ENCODE data around the gene RALBP1. TPM values are rescaled to one million over a fixed set of nuclear protein-coding genes. Genes with fewer than 3 reads are reported as not detected.
"Not testable (repeated sequence)": the region's sequence is repeated elsewhere in the genome, so short reads cannot be mapped to it uniquely, and the experiment has no call there.

Gene RALBP1
- total RNA-seq, 2 donors from 2014 or later, result 59.1 to 64.9 TPM

- Histone ChIP-seq H3K9me3 (no peaks in the 10 kb centered on the region), H3K9ac (ENCODE audit: low read depth in 2 of 2, low read length in 2 of 2) (no peak overlapping the region), H3K4me1 (no peaks in the 10 kb centered on the region), H3K27ac (no peak overlapping the region), H3K36me3 (no peaks in the 10 kb centered on the region), H3K4me3 (no peak overlapping the region), H3K27me3 (no peaks in the 10 kb centered on the region)
- DNase-seq, result no peak
- TF ChIP-seq CTCF (IDR thresholded peaks at IDR 0.05), result no peak
- intact Hi-C loops (cut with DNase I), result no loop called here
Observed at GRCh38 chr18:9431296-9431695, 44.0 kb upstream of the RALBP1 start.

- H3K27ac ChIP-seq; DNase-seq; H3K4me3 ChIP-seq; intact Hi-C loops (cut with DNase I); H3K4me1 ChIP-seq; H3K9me3 ChIP-seq; H3K27me3 ChIP-seq; H3K9ac ChIP-seq (ENCODE audit: low read depth in 2 of 2, low read length in 2 of 2); H3K36me3 ChIP-seq: not testable (repeated sequence)
Observed at GRCh38 chr18:9433122-9433521, 42.2 kb upstream of the RALBP1 start.

- Histone ChIP-seq H3K27me3 (no peaks in the 10 kb centered on the region), H3K36me3 (no peaks in the 10 kb centered on the region), H3K4me3 (no peak overlapping the region), H3K27ac (no peak overlapping the region), H3K9ac (ENCODE audit: low read depth in 2 of 2, low read length in 2 of 2) (no peak overlapping the region), H3K9me3 (no peaks in the 10 kb centered on the region), H3K4me1 (no peaks in the 10 kb centered on the region)
- intact Hi-C loops (cut with DNase I), result no loop called here
- no peak for DNase-seq
- TF ChIP-seq CTCF (IDR thresholded peaks at IDR 0.05), result no peak
Observed at GRCh38 chr18:9433671-9434121, 41.6 kb upstream of the RALBP1 start.

GRCh38 chr18:9434122-9434701 lies 41.1 kb upstream of the RALBP1 start:
- TF ChIP-seq CTCF (IDR thresholded peaks at IDR 0.05), result no peak
- H3K36me3 ChIP-seq, result no peaks in the 10 kb centered on the region
- H3K9ac ChIP-seq (ENCODE audit: low read depth in 2 of 2, low read length in 2 of 2), result no peak overlapping the region
- no peak overlapping the region for H3K27ac ChIP-seq
- intact Hi-C loops (cut with DNase I), result no loop called here
- H3K4me3 ChIP-seq, result no peak overlapping the region
- H3K9me3 ChIP-seq, result no peaks in the 10 kb centered on the region
- H3K4me1 ChIP-seq, result no peaks in the 10 kb centered on the region
- DNase-seq, result no peak
- H3K27me3 ChIP-seq, result no peaks in the 10 kb centered on the region

- Histone ChIP-seq H3K27me3 (no peaks in the 10 kb centered on the region), H3K36me3 (no peaks in the 10 kb centered on the region), H3K9ac (ENCODE audit: low read depth in 2 of 2, low read length in 2 of 2) (no peak overlapping the region), H3K9me3 (no peaks in the 10 kb centered on the region), H3K4me3 (no peak overlapping the region), H3K27ac (no peak overlapping the region), H3K4me1 (no peaks in the 10 kb centered on the region)
- DNase-seq, result no peak
- intact Hi-C loops (cut with DNase I), result no loop called here
- TF ChIP-seq CTCF (IDR thresholded peaks at IDR 0.05), result no peak
Observed at GRCh38 chr18:9435041-9435440, 40.3 kb upstream of the RALBP1 start.

GRCh38 chr18:9436206-9436929 lies 38.9 kb upstream of the RALBP1 start:
- H3K27me3 ChIP-seq, result no peaks in the 10 kb centered on the region
- H3K27ac ChIP-seq, result no peak overlapping the region
- no peaks in the 10 kb centered on the region for H3K4me1 ChIP-seq
- TF ChIP-seq CTCF (IDR thresholded peaks at IDR 0.05), result no peak
- H3K9ac ChIP-seq (ENCODE audit: low read depth in 2 of 2, low read length in 2 of 2), result no peak overlapping the region
- H3K36me3 ChIP-seq, result no peaks in the 10 kb centered on the region
- H3K4me3 ChIP-seq, result no peak overlapping the region
- intact Hi-C loops (cut with DNase I), result no loop called here
- H3K9me3 ChIP-seq, result no peaks in the 10 kb centered on the region
- no peak for DNase-seq
